Measurements from ENCODE around the gene SLCO2A1. TPM values are rescaled to one million over a fixed set of nuclear protein-coding genes. Genes with fewer than 3 reads are reported as not detected.

The SLCO2A1 gene
- total and polyA plus RNA-seq, 5 donors: 17.1 to 100 (median 36.1) TPM

GRCh38 chr3:133928903-133929607, 100.7 kb downstream of the SLCO2A1 start:
- no peaks in the 10 kb centered on the region for H3K27me3 ChIP-seq (ENCODE audit: control insufficient read depth, insufficient read depth)
- H3K4me3 ChIP-seq (ENCODE audit: low read length): no peak overlapping the region
- ATAC-seq (peak in 1 of 2 donors; percentile 17), DNase-seq (no peak)
- H3K27ac ChIP-seq (ENCODE audit: low read length): no peak overlapping the region
- intact Hi-C loops (cut with DNase I): loop anchor here (5.0 to 10.0 kb wide), 5 partner anchors 107 to 267 kb away; partner anchors contain the start of gene TOPBP1 (in 2 of the 4)
- H3K9me3 ChIP-seq (ENCODE audit: control insufficient read depth, low read length): no peaks in the 10 kb centered on the region
- WGBS: 94% methylated on average over 14 of the region's 14 CpGs
- no peaks in the 10 kb centered on the region for H3K4me1 ChIP-seq (ENCODE audit: control insufficient read depth, insufficient read depth, low read length)

GRCh38 chr3:133928136-133928893, 101.4 kb downstream of the SLCO2A1 start:
- no peak for DNase-seq
- H3K27ac ChIP-seq (ENCODE audit: low read length): no peak overlapping the region
- H3K9me3 ChIP-seq (ENCODE audit: control insufficient read depth, low read length): no peaks in the 10 kb centered on the region
- H3K27me3 ChIP-seq (ENCODE audit: control insufficient read depth, insufficient read depth): no peaks in the 10 kb centered on the region
- 81% methylated on average over 20 of the region's 20 CpGs for WGBS
- intact Hi-C loops (cut with DNase I): loop anchor here (5.0 to 10.0 kb wide), 5 partner anchors 106 to 266 kb away; partner anchors contain the start of gene TOPBP1 (in 2 of the 4)
- no peak overlapping the region for H3K4me3 ChIP-seq (ENCODE audit: low read length)
- H3K4me1 ChIP-seq (ENCODE audit: control insufficient read depth, insufficient read depth, low read length): no peaks in the 10 kb centered on the region
- peak; percentile 10 to 46 for ATAC-seq

- 2% methylated on average over 51 of the region's 51 CpGs for WGBS
- peak overlapping the region; percentile 52 for H3K4me3 ChIP-seq (ENCODE audit: low read length)
These were observed 102.1 kb downstream of the SLCO2A1 start for GRCh38 chr3:133927540-133928066.

GRCh38 chr3:133926736-133927539, 102.8 kb downstream of the SLCO2A1 start:
- no peak for DNase-seq
- Histone ChIP-seq H3K4me3 (ENCODE audit: low read length) (peak overlapping the region; percentile 52), H3K27ac (ENCODE audit: low read length) (no peak overlapping the region), H3K4me1 (ENCODE audit: control insufficient read depth, insufficient read depth, low read length) (no peaks in the 10 kb centered on the region), H3K9me3 (ENCODE audit: control insufficient read depth, low read length) (no peaks in the 10 kb centered on the region), H3K27me3 (ENCODE audit: control insufficient read depth, insufficient read depth) (no peaks in the 10 kb centered on the region)
- 20% methylated on average over 34 of the region's 34 CpGs for whole genome bisulfite sequencing
- ATAC-seq: peak; percentile 6 to 7
- intact Hi-C loops (cut with DNase I): loop anchor here (1.0 to 10.0 kb wide), 7 partner anchors 105 to 268 kb away; partner anchors contain the start of gene TOPBP1 (in 2 of the 4)

More at GRCh38 chr3:133927540-133928066, 102.1 kb downstream of the SLCO2A1 start:
- intact Hi-C loops (cut with DNase I): loop anchor here (1.0 to 10.0 kb wide), 7 partner anchors 105 to 267 kb away; partner anchors contain the start of gene TOPBP1 (in 2 of the 4)
- H3K4me1 ChIP-seq (ENCODE audit: control insufficient read depth, insufficient read depth, low read length): no peaks in the 10 kb centered on the region
- DNase-seq (peak; percentile 77 to 91 (median 86)), ATAC-seq (peak; percentile 69 to 84)
- H3K9me3 ChIP-seq (ENCODE audit: control insufficient read depth, low read length): no peaks in the 10 kb centered on the region
- H3K27ac ChIP-seq (ENCODE audit: low read length): no peak overlapping the region
- H3K27me3 ChIP-seq (ENCODE audit: control insufficient read depth, insufficient read depth): no peaks in the 10 kb centered on the region

- DNase-seq (no peak), ATAC-seq (peak in 1 of 2 donors; percentile 1)
- H3K27ac ChIP-seq (ENCODE audit: low read length): no peak overlapping the region
- H3K9me3 ChIP-seq (ENCODE audit: control insufficient read depth, low read length): no peaks in the 10 kb centered on the region
- no peaks in the 10 kb centered on the region for H3K27me3 ChIP-seq (ENCODE audit: control insufficient read depth, insufficient read depth)
- H3K4me1 ChIP-seq (ENCODE audit: control insufficient read depth, insufficient read depth, low read length): no peaks in the 10 kb centered on the region
- no peak overlapping the region for H3K4me3 ChIP-seq (ENCODE audit: low read length)
- intact Hi-C loops (cut with DNase I): loop anchor here (2.0 to 10.0 kb wide), 6 partner anchors 104 to 269 kb away; partner anchors contain the start of gene TOPBP1 (in 2 of the 4)
- WGBS: 97% methylated on average over 10 of the region's 10 CpGs
These were observed 103.6 kb downstream of the SLCO2A1 start for GRCh38 chr3:133925960-133926735.

- H3K4me1 ChIP-seq (ENCODE audit: control insufficient read depth, insufficient read depth, low read length): no peaks in the 10 kb centered on the region
- intact Hi-C loops (cut with DNase I): loop anchor here in 2 of 4 donors (10.0 kb wide), 2 partner anchors 259 to 271 kb away; partner anchors contain the start of gene TOPBP1 (in 1 of the 2)
- H3K27ac ChIP-seq (ENCODE audit: low read length): no peak overlapping the region
- DNase-seq (no peak), ATAC-seq (no peak)
- H3K4me3 ChIP-seq (ENCODE audit: low read length): no peak overlapping the region
- H3K27me3 ChIP-seq (ENCODE audit: control insufficient read depth, insufficient read depth): no peaks in the 10 kb centered on the region
- H3K9me3 ChIP-seq (ENCODE audit: control insufficient read depth, low read length): no peaks in the 10 kb centered on the region
- 64% methylated on average over 4 of the region's 4 CpGs for WGBS
These were observed 105.7 kb downstream of the SLCO2A1 start for GRCh38 chr3:133924041-133924440.

GRCh38 chr3:133921592-133921991, 108.1 kb downstream of the SLCO2A1 start:
- H3K9me3 ChIP-seq (ENCODE audit: control insufficient read depth, low read length): no peaks in the 10 kb centered on the region
- H3K4me3 ChIP-seq (ENCODE audit: low read length): no peak overlapping the region
- ATAC-seq (no peak), DNase-seq (no peak)
- H3K4me1 ChIP-seq (ENCODE audit: control insufficient read depth, insufficient read depth, low read length): no peaks in the 10 kb centered on the region
- intact Hi-C loops (cut with DNase I): loop anchor here in 2 of 4 donors (10.0 kb wide), 2 partner anchors 257 to 273 kb away; partner anchors contain the start of gene TOPBP1 (in 1 of the 2)
- WGBS: 88% methylated on average over 1 of the region's 1 CpG
- no peak overlapping the region for H3K27ac ChIP-seq (ENCODE audit: low read length)
- H3K27me3 ChIP-seq (ENCODE audit: control insufficient read depth, insufficient read depth): no peaks in the 10 kb centered on the region

GRCh38 chr3:133917144-133917543, 112.6 kb downstream of the SLCO2A1 start:
- Histone ChIP-seq H3K4me1 (ENCODE audit: control insufficient read depth, insufficient read depth, low read length) (no peaks in the 10 kb centered on the region), H3K4me3 (ENCODE audit: low read length) (no peak overlapping the region), H3K9me3 (ENCODE audit: control insufficient read depth, low read length) (no peaks in the 10 kb centered on the region), H3K27ac (ENCODE audit: low read length) (no peak overlapping the region), H3K27me3 (ENCODE audit: control insufficient read depth, insufficient read depth) (no peaks in the 10 kb centered on the region)
- DNase-seq (no peak), ATAC-seq (no peak)
- intact Hi-C loops (cut with DNase I): no loop called here

GRCh38 chr3:133915685-133916658, 113.8 kb downstream of the SLCO2A1 start:
- WGBS: 64% methylated on average over 10 of the region's 10 CpGs
- peak; percentile 90 to 92 for ATAC-seq
- no peaks in the 10 kb centered on the region for H3K9me3 ChIP-seq (ENCODE audit: control insufficient read depth, low read length)

More at GRCh38 chr3:133915685-133916658, 113.8 kb downstream of the SLCO2A1 start:
- Histone ChIP-seq H3K4me3 (ENCODE audit: low read length) (no peak overlapping the region), H3K27ac (ENCODE audit: low read length) (no peak overlapping the region), H3K27me3 (ENCODE audit: control insufficient read depth, insufficient read depth) (no peaks in the 10 kb centered on the region), H3K4me1 (ENCODE audit: control insufficient read depth, insufficient read depth, low read length) (no peaks in the 10 kb centered on the region)
- intact Hi-C loops (cut with DNase I): no loop called here
- no peak for DNase-seq
